ENCODE data around the gene UFC1. TPM values are rescaled to one million over a fixed set of nuclear protein-coding genes. Genes with fewer than 3 reads are reported as not detected.
"Not testable (repeated sequence)": the region's sequence is repeated elsewhere in the genome, so short reads cannot be mapped to it uniquely, and the experiment has no call there.

UFC1 gene
- 66.4 and 81.3 TPM in 2 replicates for total RNA-seq (2014; rRNA removed; shearing (Covaris generic))

- DNase-seq (ENCODE audit: low spot score), result peak; percentile 92
These were observed at the start of gene UFC1 for GRCh38 chr1:161153682-161154337. Gene UFC1 (plus strand): TSS chr1:161153978. CDS start chr1:161153998, 20 bp downstream.

GRCh38 chr1:161106431-161106830, 47.3 kb upstream of the UFC1 start:
- no peak for DNase-seq (ENCODE audit: low spot score)

GRCh38 chr1:161111117-161111516, 42.7 kb upstream of the UFC1 start:
- no peak for DNase-seq (ENCODE audit: low spot score)

DNA sequence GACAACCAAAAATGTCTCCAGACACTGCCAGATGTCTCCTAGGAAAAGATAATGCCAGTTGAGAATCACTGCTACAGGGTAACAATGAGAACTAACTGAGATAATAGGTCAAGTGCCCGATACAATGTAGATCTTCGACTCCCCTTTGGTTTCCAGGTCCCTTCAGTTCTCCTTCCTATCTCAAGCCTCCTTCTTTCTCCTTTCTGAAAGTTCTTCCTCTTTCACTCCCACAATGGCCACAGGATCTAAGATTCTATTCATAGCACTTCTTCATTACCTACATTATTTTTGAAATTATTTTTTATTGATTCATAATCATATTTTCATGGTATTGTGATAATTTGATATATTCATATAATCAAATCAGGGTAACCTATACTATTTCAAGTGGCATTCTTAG, 42.3 kb upstream of the UFC1 start:
- DNase-seq (ENCODE audit: low spot score), result no peak

GRCh38 chr1:161113915-161114314, 39.9 kb upstream of the UFC1 start:
- no peak for DNase-seq (ENCODE audit: low spot score)

- DNase-seq (ENCODE audit: low spot score), result no peak
These were observed 39.2 kb upstream of the UFC1 start for GRCh38 chr1:161114556-161114955.

DNA sequence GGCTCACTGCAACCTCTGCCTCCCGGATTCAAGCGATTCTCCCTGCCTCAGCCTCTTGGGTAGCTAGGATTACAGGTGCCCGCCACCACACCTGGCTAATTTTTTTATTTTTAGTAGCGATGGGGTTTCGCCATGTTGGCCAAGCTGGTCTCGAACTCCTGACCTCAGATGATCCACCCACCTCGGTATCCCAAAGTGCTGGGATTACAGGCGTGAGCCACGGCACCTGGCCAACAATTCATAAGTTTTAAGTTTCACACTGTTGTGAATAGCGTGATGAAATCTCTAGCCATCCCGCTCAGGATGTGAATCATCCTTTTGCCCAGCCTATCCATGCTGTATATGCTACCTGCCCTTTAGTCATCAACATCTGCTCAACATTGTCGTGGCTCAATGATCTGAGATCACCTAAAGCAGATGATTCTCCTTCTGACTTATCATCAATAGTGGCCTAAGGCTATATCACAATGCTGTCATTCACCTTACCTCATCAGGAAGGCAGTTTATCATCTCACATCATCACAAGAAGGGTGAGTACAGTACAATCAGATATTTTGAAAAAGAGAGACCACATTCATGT, 38.6 kb upstream of the UFC1 start:
- peak; percentile 29 for DNase-seq (ENCODE audit: low spot score)

DNA sequence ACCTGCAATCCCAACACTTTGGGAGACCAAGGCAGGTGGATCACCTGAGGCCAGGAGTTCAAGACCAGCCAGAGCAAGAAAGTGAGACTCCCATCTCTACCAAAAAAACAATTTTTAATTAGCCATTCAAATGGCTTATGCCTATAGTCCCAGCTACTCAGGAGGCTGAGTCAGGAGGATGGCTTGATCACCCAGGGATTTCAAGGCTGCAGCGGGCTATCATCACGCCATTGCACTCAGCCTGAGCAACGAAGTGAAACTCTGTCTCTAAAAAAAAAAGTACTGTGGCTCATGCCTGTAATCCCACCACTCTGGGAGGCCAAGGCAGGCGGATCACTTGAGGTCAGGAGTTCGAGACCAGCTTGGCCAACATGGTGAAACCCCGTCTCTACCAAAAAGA, 37.8 kb upstream of the UFC1 start:
- DNase-seq (ENCODE audit: low spot score), result not testable (repeated sequence)

DNA sequence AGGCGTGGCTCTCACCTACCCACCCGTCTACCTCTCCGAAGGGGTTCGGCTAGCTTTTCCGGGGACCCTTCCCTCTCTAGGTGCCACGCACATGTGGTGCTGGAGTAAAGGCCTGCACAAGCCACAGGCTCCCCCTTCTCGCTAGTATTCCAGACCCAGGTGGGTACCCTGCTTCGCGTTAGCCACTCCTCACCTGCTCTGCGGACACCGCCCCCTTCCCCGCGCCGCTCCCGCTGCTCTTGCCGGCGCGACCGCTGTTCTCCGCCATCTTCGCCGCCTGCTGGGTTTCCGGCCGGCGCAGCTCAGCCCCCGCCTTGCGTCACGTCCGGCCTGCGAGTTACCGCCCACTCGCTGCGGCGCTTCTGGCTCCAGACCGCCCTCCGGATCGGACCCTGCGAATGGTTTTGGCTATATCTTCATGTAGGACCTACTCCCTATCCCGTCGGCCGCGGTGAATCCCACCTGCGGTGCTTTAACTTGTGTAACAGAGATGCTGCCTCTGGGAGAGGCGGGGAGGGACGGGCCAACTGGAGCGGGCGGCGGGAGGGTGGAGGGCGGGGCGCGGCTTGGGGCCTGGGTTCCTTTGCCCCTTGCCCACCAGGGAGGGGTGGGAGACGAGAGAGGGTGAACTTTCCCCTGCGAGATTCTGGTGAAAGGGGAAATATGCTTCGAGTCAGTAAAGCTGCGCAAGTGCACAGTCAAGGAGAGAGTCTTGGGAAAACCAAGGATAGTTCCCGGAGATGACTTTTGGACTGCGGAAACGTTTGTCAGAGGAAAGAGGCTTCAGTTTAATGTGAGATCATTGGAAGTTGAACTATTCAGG, 35.8 kb upstream of the UFC1 start, which contains the start of the genes NIT1 and PFDN2:
Gene NIT1 (plus strand): TSS at position 347 of the 823 bp plus-strand sequence. CDS start 72 bp downstream, at position 419.
Gene PFDN2 (minus strand): TSS at position 279 of the 823 bp plus-strand sequence. CDS start 11 bp downstream, at position 268.
- DNase-seq (ENCODE audit: low spot score), result peak; percentile 85

GRCh38 chr1:161119092-161119903, 34.5 kb upstream of the UFC1 start:
- peak; percentile 78 for DNase-seq (ENCODE audit: low spot score)

- DNase-seq (ENCODE audit: low spot score), result no peak
These were observed 32.6 kb upstream of the UFC1 start for GRCh38 chr1:161121042-161121650.

GRCh38 chr1:161121834-161122233, 31.9 kb upstream of the UFC1 start:
- DNase-seq (ENCODE audit: low spot score), result no peak

DNA sequence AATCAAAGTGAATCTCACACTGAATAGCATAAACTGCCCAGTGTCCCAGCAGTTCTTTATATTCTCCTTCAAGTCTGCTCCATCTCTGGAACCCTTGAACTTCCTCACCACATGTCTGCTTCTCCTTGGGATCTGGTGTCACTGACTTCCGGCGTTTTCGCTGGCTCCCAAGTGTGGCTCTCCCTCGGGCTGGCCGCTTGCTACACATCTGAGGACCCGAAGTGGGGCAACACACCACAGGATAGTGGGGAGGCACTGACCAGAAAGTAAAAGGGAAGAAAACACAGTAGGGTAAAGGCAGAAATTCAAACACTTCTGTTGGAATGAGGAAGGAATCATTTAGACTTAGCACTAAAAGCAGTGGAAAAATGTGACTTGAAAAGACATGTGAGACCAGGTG, 30.8 kb upstream of the UFC1 start:
- DNase-seq (ENCODE audit: low spot score), result no peak

DNA sequence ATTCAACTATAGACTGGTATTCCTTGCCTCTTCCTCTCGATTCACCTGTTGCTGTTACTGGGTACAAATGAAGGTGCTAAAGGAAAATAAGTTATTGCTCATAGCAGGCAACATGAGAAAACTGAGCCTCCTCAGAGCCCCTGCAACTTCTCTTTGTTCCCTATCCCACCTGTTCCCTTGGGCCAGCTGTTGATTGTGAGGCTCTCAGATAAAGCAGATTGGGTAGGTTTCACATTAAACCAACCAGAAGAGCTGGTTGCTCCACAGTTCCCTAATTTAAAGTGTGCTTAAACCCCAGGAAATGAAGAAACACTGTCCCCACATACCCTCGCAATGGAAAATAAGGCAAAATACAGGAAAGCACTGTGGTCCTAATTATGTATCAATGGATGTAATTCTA, 26.1 kb upstream of the UFC1 start:
- no peak for DNase-seq (ENCODE audit: low spot score)

GRCh38 chr1:161128591-161129420, 25.0 kb upstream of the UFC1 start:
- DNase-seq (ENCODE audit: low spot score), result no peak

DNA sequence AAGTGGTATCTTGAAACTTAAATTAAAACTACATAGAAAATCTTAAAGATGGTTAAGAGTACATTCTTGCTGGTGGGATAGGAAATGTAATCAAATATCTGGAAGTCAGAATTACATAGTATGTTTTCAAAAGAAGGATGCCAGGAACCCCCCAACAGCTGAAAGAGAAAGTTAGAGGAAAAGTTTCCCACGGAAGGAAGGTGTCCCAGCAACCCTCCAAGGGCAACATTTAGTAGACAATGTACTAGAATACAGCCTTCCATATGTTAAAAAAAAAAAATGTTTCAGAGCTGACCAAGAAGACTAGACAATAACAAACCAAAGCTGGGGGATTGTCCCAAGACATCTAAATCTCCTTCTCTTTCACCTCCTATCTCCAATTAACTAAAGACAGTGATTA, 23.5 kb upstream of the UFC1 start:
- no peak for DNase-seq (ENCODE audit: low spot score)

- peak; percentile 15 for DNase-seq (ENCODE audit: low spot score)
These were observed 22.0 kb upstream of the UFC1 start for GRCh38 chr1:161131523-161132409.

DNA sequence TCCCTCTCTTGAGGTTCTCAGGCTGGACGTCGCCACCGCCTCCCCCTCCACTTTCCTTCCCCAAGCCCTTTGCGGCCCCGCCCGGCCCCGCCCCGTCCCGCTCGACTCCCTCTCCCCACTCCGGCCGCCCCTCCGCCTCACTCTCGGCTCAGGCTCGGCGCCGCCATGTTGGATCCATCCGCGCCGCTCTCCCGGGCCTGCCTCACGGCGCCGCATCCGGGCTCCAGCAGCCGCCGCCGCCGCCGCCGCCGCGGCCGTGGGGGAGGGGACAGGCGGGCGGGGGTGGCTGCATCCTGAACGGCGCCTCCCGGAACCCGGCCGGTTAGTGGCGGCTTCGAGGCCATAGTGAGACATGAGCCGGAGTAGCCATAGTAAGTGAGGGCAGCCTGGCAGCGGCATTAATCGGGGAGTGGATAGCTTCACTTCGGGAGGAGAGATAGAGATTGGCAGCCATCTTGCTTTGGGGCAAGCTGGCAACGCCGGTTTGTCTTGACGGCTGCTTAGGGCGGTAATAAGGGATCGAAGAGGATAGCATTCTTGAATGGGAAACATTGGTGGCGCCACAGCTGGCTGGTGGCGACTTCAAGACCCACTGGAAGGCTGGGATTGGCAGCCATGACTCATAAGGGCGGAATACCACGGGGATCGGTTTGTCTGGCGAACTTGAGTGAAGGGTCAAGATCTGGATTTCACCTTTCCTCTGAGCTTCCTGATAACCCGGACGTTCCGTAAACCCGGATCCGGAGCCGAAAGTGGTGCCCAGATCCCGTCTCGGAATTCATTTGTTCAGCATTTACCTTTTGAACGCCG, 21.2 kb upstream of the UFC1 start, which contains the start of gene DEDD:
Gene DEDD (minus strand): TSS at position 258 of the 810 bp plus-strand sequence. CDS start 8,205 bp downstream, outside the sequence.
- peak; percentile 90 for DNase-seq (ENCODE audit: low spot score)
